SK-N-SH treated with all-trans-retinoic acid at 6 μM for 48 hours (cell line): ENCODE measurements around the gene PDE7B.

Experiments used
- ARNTL ChIP-seq: fragments of 450-650 bp; formaldehyde crosslinking; IDR thresholded peaks from 2 replicates; pipeline ENCODE4 v1.5.0; 2020; ENCODE audit warnings: low read depth, mild to moderate bottlenecking, moderate library complexity, borderline replicate concordance
- CREB5 ChIP-seq: fragments of 250-450 bp; sonication (Bioruptor Pico); IDR thresholded peaks from 2 replicates; pipeline ENCODE4 v1.5.1; 2020; ENCODE audit warnings: low read depth, mild to moderate bottlenecking, moderate library complexity
- ESRRG ChIP-seq: fragments of 250-450 bp; sonication (Bioruptor Pico); IDR thresholded peaks from 2 replicates; pipeline ENCODE4 v1.6.1; 2021; ENCODE audit warnings: mild to moderate bottlenecking
- ISL1 ChIP-seq: fragments of 250-450 bp; sonication (Bioruptor Pico); IDR thresholded peaks from 2 replicates; pipeline ENCODE4 v2.1.2; 2022; ENCODE audit warnings: mild to moderate bottlenecking, moderate library complexity
- OSR1 ChIP-seq: fragments of 250-450 bp; sonication (Bioruptor Pico); IDR thresholded peaks from 2 replicates; pipeline ENCODE4 v1.8.0; 2022; ENCODE audit warnings: moderate library complexity, mild to moderate bottlenecking, inconsistent platforms
- PATZ1 ChIP-seq: fragments of 250-450 bp; sonication (Bioruptor Pico); IDR thresholded peaks from 2 replicates; pipeline ENCODE4 v1.8.0; 2020; ENCODE audit warnings: mild to moderate bottlenecking, moderate library complexity, borderline replicate concordance
- POU6F1 ChIP-seq: fragments of 250-450 bp; sonication (Bioruptor Pico); IDR thresholded peaks from 2 replicates; pipeline ENCODE4 v1.8.0; 2021; ENCODE audit warnings: low read depth, mild to moderate bottlenecking, moderate library complexity, borderline replicate concordance
- TSHZ2 ChIP-seq: fragments of 250-450 bp; sonication (Bioruptor Pico); IDR thresholded peaks from 2 replicates; pipeline ENCODE4 v1.5.0; 2020; ENCODE audit warnings: mild to moderate bottlenecking, moderate library complexity
- ZFP3 ChIP-seq: fragments of 250-450 bp; sonication (Bioruptor Pico); IDR thresholded peaks from 2 replicates; pipeline ENCODE4 v1.5.0; 2020; ENCODE audit warnings: mild to moderate bottlenecking, moderate library complexity
- ZFP30 ChIP-seq: fragments of 450-650 bp; formaldehyde crosslinking; IDR thresholded peaks from 2 replicates; pipeline ENCODE4 v1.5.0; 2022; ENCODE audit warnings: mild to moderate bottlenecking, moderate library complexity
- ZNF8 ChIP-seq: fragments of 450-650 bp; formaldehyde crosslinking; IDR thresholded peaks from 2 replicates; pipeline ENCODE4 v1.5.0; 2020; ENCODE audit warnings: mild to moderate bottlenecking, moderate library complexity

GRCh38 chr6:136189104-136189503 lies 337.6 kb downstream of the PDE7B start:
- no peak for TF ChIP-seq ISL1 (CRISPR knock-in tag)
- no peak for TF ChIP-seq OSR1 (CRISPR knock-in tag)
- TF ChIP-seq ARNTL (CRISPR knock-in tag), result no peak
- no peak for TF ChIP-seq ZFP30 (CRISPR knock-in tag)
- TF ChIP-seq TSHZ2, result no peak
- no peak for TF ChIP-seq ESRRG (CRISPR knock-in tag)
- no peak for TF ChIP-seq ZNF8 (CRISPR knock-in tag)
- no peak for TF ChIP-seq POU6F1 (CRISPR knock-in tag)
- TF ChIP-seq PATZ1, result no peak
- no peak for TF ChIP-seq CREB5 (CRISPR knock-in tag)
- TF ChIP-seq ZFP3, result no peak
